ENCODE measurements around the gene PGGHG.
"Not testable (repeated sequence)": the region's sequence is repeated elsewhere in the genome, so short reads cannot be mapped to it uniquely, and the experiment has no call there.

Gene PGGHG

DNA sequence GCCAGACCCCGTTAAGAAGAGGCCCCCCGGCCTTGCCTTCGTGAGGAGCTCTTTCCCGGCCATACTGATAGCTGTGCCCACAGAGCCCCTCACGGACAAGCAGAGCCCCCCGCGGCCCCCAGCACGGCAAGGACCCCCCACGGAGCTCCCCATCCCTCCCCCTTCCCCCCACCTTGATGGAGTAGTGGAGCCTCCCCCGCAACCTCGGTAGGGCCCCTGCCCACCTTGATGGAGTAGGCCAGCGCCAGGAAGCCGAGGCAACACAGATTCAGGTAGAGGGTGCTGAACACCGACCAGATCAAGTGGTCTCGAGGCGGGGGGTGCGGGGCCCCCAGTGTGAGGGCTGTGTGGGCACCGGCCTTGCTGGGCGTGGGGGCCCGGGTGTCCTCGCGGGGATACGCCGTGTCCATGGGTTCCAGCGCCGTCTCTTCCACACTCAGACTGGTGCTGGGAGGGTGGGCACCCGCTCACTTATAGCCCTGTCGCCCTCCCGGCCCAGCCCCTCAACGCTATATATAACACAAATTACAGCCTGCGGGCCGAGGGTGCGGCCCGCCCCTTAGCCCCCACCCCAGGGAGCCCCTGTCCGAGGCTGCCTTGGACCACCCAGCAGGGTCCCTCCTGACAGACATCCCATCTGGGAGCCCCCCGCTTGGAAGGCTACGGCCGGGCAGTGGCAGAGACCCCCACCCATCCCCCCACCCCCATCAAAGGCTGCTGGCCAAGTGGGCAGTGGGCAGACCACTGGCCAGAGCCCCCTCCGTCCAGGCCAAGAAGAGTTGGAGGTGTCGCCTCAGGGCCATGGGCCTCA, 10.4 kb downstream of the PGGHG start, which contains the start of gene IFITM5:
Gene IFITM5 (minus strand): TSS at position 446 of the 811 bp plus-strand sequence. CDS start 36 bp downstream, at position 410.
- DNase-seq, result no peak

DNA sequence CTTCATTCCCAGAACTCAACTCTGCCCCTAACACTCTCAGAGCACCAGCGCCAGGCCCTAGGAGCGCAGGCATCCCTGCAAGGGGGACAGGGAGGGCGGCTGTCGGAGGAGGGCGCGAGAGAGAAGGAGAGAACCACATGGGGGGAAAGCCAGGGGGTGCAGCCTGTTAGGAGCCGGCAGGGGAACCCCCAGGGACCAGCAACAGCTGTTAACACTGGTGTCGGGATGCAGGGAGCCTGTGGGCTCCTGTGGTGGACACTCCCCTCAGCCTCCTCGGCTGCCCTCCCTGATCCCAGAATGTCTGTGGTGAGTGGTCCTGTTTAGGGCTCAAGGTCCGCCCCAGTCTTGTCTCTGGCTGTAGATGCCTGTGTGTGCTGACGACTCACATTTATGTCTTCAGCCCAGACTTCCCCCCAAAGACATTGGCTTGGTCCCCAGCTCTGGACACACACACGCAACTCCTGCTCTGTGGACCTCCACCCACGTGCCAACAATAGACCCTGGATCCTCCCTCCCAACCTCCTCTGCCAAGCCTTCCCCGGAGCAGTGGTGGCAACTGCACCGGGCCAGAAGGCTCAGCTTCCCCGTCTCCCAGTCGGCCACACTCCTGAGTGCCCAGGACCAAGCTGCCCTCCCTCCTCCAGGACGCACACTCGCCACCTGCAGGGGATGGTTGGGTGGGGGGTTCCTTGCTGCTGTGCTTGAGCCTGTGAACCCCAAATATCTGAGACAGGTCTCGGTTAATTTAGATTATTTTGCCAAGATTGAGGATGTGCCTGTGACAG, 11.2 kb downstream of the PGGHG start:
- no peak for DNase-seq

DNA sequence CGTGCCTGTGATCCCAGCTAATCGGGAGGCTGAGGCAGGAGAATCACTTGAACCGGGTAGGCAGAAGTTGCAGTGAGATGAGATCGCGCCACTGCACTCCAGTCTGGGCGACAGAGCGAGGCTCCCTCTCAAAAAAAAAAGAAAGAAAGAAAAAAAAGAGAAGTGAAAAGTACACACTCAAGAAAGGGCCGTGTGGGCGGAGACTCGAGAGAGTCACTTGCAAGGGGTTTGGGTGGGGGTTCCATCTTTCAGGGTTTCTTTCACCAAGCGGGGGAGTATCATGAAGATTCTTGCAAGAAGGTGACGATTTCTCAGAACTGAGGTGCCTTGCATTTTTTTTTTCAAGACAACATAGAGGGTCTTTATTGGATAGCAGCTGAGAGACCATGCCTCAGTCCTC, 14.4 kb downstream of the PGGHG start:
- DNase-seq, result no peak

DNA sequence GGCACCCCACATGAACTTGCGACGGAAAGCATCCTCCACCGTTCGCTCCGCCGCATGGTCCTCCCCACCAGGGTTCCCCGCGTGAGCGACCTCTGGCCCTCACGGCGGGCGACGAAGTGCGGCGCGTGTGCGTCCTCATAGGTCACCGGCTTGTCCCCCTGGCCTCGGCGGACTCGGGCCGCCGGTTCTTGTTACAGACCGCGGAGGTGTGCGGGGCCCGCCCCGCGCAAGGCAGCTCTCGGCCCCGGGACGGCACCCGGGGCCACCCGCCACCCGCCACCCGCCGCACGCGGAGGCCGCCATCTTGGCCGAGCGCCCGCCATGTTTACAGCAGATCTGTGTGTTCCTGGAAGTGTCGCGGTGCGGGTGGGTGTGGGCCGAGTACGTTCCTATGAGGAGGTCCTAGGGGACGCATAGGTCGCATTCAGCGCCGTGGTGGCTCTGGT, 15.2 kb downstream of the PGGHG start:
- no peak for DNase-seq

DNA sequence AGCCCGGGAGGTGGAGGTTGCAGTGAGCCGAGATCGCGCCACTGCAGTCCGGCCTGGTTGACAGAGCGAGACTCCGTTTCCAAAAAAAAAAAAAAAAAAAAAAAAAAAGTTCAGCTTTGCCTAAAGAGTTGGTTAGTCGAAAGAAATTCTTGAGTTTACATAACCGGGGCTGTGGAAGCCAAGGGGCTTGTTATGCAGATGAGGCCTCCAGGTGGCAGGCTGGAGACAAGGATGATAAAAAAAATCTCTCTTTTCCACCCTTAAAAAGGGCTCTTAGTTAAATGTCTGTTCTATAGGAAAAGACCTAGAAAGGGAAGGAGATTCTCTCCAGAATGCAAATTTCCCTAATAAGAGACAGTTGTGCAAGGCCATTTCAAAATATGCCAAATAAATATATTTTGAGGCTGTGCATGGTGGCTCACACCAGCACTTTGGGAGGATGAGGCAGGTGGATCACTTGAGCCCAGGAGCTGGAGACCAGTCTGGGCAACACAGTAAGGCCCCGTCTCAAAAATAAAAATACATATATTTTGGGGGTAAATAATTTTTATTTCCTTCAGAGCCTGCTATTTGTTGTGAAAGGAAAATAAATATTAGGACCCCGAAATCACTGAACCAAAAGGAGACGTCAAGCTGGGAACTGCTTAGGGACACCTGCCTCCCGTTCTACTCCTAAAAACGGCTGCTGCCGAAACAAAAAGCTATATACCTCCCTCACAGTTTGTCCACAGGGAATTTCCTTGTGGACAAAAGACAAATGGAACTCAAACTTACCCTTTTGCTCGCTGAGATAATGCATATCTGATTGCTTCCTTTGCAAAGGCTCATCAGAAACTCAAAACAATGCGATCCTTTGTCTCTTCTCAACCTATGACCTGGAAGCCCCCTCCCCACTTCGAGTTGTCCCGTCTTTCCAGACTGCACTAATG, 16.3 kb downstream of the PGGHG start:
- no peak for DNase-seq

DNA sequence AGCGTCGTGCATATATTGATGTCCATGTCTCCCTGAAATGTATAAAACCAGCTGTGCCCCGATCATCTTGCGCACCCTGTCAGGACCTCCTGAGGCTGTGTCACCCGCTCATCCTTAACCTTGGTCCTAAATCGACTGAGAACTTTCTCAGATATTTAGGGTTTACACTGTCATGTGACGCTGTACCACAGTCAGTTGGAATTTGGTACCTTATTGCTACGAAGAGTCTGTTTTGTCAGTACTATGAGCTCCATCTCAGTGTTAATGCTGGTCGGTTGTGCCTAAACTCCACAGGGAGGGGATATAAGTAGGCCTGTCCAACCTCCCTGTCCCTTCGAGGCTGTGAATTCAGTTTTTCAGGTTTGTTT, 16.9 kb downstream of the PGGHG start:
- DNase-seq, result no peak

DNA sequence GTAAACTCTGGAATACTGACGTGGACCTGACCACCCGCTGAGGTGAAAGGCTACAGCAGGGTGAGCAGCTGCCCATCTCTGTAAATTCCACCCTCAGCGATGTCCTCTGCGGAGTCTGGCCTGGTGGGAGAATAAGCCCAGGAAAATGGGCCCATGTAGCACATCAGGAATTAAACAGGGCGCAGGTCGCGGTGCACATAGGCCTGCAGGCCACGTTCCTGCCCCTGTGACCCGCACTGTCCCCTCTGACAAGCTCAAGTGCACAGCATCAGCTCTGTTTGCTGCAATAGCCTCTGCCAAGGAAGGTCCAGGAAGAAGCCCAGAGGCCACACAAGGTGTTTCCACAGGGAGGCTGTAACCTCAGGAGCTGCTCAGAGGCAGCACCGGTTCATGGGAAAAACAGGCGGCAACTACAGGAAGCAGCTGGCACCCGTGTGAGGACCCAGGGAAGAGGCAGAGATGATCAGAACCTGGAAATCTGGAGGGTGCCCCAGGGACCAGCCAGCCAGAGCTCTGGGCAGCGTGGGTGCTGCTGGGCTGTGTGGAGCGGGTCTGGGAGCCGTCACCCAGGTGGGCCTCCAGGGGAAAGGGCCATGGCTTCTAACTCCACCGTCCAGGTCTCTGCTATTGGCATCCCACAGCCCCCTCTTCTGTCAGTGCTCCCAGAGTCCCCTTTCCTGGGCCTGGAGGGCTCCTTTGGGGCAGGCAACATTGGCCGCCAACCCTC, 17.9 kb downstream of the PGGHG start:
- DNase-seq, result no peak

DNA sequence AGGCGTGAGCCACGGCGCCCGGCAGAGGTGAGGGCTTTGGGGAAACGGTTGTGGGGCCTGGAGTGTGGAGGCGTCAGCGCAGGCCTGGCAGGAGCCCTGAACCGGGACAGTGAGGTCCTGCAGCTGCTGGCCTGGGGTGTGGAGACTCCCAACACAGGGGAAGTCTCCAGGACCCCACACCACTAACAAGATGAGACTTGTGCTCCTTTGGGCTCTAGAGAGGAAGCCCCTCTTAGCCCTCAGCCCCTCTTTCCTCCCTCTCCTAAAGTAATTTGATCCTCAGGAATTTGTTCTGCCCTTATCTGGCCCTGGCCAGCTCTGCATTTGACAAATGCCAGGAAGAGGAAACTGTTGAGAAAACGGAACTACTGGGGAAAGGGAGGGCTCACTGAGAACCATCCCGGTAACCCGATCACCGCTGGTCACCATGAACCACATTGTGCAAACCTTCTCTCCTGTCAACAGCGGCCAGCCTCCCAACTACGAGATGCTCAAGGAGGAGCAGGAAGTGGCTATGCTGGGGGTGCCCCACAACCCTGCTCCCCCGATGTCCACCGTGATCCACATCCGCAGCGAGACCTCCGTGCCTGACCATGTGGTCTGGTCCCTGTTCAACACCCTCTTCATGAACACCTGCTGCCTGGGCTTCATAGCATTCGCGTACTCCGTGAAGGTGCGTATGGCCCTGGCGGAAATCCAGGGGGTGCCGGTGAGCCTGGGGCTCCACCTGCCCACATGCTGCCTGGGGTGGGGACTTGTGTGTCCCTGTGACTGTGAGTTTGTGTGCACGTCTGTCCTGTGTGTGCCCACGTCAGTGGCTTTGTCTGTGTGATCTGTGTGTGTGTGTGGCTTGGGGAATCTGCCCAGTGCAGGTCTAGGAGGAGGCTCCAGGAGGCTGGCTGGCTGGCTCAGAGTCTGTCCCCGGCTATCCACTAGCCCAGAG, 19.1 kb downstream of the PGGHG start, which contains the start of gene IFITM2:
Gene IFITM2 (plus strand): TSS at position 51 of the 943 bp plus-strand sequence. CDS start 377 bp downstream, at position 428.
- peak; percentile 16 for DNase-seq

DNA sequence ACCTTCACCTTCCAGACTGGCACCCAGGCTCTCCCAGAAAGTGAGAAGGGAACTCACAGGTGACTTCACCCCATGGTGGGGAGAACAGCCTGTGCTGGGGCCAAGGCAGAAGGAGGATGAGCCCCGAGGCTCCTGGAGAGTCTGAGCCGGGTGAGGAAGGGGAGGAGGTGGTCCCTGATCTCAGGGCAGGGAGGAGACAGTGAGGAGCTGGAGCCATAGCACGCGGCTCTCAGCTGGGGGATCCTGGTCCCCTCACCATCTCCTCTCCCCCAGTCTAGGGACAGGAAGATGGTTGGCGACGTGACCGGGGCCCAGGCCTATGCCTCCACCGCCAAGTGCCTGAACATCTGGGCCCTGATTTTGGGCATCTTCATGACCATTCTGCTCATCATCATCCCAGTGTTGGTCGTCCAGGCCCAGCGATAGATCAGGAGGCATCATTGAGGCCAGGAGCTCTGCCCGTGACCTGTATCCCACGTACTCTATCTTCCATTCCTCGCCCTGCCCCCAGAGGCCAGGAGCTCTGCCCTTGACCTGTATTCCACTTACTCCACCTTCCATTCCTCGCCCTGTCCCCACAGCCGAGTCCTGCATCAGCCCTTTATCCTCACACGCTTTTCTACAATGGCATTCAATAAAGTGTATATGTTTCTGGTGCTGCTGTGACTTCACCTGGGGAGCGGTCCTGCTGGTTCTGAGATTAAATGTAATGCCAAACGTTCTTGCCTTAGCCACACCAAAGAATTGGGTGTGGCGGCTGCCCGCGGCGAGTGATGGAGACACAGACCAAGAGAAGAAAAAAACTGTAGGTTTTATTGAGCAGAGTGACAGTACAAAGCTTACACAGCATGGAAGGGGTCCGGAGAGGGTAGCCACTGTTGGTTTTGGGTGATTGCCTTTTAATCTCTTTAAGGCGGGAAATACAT, 20.1 kb downstream of the PGGHG start:
- not testable (repeated sequence) for DNase-seq

DNA sequence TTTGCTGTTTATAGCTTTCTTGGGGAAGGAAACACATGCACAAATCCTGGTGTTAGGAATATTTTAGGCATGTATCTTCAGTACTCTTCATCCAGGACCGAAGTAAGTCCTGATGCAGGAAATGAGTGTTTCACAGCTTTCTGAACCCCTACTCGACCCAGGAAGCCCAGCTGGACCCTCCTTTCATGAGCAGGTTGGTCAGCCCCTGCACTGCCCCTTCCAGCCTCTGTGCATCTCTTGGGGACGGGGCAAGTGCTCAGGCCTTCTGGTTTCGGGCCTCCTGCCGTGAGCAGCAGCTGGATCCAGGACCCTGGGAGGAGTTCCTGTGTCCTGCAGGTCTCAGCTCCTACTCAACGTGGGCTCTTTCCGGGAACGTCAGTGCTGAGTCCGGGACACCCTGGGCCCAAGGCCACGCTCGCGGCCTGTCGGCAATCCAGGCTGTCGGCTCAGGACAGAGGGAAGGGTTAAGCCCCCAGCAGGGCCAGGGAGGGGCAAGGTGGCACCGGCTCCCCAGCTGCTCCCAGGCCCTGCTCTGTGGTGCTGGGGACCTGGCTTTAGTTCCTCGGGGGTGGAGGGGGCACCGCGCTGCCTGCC, 21.1 kb downstream of the PGGHG start:
- DNase-seq, result not testable (repeated sequence)

DNA sequence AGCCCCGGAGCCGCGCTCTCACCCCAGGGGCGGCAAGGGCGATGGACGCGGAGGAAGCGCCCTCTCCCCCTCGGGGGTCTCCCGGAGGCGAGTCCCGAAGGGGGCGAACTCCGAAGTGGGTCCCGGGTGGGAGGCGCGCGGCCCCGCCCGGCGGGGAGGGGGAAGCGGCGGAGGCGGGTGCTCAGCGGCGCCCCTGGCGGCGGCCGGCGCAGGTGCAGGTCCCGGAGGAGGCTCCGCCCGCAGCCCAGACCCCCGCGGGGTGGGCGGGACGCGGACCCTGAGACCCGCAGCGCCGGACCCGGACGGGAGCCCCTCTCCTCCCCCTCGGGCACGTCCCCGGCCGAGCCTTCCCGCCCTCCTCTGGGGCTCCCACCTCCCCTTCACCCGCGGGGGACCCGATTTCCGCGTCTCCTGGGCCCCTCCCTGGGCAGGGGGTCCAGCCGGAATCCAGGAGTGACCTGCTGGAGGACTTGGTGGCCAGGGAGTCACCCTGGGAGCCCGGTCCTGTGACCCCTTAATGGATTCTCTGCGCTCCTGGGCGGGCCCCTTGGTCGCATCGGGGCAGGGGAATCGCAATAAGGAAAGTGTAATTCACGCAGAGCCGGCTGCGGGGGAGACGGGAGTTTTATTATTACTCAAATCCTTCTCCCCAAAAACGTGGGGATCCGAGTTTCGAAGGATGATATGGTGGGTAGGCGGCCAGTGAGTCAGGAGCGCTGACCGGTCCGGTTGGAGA, 22.3 kb downstream of the PGGHG start:
- DNase-seq, result not testable (repeated sequence)

DNA sequence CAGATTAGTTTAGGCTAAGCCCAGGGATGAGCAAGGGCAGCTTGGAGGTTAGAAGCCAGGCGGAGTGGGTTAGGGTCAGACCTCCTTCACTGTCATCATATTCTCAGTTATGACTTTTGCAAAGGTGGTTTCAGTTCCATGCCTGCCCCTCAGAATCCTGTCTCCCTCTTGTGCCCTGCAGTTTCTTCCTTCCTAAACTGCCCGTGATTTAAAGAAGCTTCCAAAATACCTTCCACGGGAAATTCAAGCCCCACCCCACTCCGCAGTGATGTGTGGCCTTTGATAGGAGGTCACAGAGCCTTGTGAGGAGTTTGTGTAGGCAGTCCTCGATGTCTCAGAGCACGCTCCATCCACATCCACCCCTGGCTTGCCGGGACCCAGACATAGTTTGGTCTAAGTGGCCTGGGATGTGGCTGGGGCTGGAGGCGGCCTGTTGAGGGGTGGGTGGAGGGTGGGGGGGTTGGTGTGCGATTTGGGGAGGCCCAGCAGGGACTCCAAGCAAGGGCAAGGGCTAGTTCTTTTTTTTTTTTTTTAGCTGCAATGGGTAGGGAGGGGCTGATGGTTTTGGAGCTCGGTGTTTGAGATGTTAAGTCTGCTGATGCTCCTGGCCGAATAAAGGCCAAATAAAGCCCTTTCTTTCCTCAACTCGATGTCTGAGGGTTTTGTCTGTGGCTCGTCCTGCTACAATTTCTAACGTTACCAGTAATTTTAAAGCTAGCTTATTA, 23.3 kb downstream of the PGGHG start:
- no peak for DNase-seq

DNA sequence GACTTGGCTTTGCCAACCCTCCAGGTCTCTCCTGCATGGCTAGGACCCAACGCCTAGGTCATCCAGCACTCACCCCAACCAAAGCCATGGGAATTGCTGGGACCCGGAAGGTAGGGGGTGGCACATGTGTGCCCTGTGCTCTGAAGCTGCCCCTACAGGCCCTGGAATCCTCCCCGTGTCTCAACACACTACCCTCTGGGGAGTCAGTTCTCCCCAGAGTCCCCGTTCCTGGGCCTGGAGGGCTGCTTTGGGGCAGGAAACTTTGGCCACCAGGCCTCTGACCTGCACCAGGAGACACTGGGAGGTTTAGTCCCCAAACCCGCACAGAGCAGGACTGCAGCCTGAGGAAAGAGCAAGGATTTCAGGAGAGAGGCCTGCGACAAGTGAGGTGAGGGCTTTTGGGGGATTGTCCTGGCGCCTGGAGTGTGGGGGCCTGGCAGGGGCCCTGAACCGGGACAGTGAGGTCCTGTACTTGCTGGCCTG, 24.4 kb downstream of the PGGHG start:
- no peak for DNase-seq

DNA sequence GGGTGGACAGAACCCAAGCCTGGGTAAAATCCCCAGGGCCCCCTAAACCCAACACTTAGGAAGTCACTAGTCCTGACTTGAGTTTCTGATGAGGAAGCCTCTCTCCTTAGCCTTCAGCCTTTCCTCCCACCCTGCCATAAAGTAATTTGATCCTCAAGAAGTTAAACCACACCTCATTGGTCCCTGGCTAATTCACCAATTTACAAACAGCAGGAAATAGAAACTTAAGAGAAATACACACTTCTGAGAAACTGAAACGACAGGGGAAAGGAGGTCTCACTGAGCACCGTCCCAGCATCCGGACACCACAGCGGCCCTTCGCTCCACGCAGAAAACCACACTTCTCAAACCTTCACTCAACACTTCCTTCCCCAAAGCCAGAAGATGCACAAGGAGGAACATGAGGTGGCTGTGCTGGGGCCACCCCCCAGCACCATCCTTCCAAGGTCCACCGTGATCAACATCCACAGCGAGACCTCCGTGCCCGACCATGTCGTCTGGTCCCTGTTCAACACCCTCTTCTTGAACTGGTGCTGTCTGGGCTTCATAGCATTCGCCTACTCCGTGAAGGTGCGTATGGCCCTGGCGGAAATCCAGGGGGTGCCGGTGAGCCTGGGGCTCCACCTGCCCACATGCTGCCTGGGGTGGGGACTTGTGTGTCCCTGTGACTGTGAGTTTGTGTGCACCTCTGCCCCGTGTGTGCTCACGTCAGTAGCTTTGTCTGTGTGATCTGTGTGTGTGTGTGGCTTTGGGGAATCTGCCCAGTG, 25.0 kb downstream of the PGGHG start, which contains the start of gene IFITM1:
Gene IFITM1 (plus strand): TSS at position 254 of the 767 bp plus-strand sequence. CDS start 131 bp downstream, at position 385.
- DNase-seq, result peak; percentile 26

DNA sequence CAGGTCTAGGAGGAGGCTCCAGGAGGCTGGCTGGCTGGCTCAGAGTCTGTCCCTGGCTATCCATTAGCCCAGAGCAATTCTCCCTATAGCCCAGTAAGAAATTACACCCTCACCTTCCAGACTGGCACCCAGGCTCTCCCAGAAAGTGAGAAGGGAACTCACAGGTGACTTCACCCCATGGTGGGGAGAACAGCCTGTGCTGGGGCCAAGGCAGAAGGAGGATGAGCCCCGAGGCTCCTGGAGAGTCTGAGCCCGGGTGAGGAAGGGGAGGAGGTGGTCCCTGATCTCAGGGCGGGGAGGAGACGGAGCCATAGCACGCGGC, 25.6 kb downstream of the PGGHG start:
- DNase-seq, result not testable (repeated sequence)

DNA sequence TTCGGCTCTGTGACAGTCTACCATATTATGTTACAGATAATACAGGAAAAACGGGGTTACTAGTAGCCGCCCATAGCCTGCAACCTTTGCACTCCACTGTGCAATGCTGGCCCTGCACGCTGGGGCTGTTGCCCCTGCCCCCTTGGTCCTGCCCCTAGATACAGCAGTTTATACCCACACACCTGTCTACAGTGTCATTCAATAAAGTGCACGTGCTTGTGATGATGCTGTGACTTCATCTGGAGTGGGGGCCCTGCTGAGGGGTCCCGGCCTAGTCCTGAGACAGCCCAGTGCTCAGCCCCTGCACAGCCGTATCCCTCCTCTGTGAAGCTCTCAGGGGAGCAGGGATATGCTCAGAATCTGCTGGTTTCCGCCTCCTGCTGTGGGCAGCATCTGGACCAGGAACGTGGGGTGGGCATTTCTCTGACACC, 26.1 kb downstream of the PGGHG start:
- no peak for DNase-seq

DNA sequence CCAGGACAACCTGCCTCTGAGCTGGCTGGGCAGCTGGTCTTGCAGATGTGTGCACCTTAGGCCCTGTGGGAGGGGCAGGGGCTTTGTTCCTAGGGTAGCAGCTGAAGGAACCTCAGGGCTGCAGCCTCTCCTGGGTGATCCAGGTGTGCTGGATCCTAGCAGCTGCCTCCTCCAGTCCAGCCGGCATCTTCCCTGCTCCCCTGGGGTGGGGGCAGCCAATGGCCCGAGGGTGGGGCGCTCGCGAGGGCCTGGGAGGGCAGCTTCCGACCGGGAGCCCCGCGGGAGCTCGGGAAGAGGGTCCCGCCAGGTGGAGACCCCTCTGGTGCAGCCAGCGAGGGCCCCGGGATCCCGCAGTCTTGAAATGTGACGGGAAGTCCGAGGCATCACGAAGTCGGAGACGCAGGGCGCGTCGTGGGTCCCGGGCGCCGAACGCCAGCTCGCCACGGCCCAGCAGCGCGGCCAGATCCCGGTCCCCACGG, 26.6 kb downstream of the PGGHG start:
- DNase-seq, result no peak
